Measurements from ENCODE around the gene C6orf163.
A peak's percentile ranks its signal among the peaks of the same experiment; 100 is the strongest.

Gene C6orf163

DNA sequence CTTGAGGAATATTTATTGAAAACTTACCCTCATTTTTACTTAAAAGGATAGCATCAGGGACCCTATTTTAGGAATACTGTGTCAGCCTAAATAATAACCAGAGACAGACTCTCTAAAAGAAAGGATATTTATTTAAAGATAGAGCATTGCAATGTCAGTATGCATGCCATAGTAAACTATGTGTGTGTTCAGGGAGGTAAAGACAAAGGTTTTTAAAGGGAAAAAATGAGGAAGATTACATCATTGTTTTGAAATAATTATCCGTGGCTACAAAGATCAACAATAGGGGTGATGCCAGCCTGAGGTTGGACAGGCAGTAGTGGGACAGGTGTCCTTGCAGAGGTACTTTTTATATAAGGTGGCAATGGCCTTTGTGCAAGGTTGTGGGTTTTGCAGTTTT lies 39.4 kb downstream of the C6orf163 start:
- Histone ChIP-seq H3K4me2 (ENCODE audit: low read length) (no peak overlapping the region), H3K27me3 (ENCODE audit: control insufficient read depth, low read length) (no peaks in the 10 kb centered on the region), H3K4me1 (ENCODE audit: control insufficient read depth, low read length) (no peaks in the 10 kb centered on the region), H3F3A (ENCODE audit: control insufficient read depth, insufficient read depth) (no peaks in the 10 kb centered on the region), H4K20me1 (ENCODE audit: control insufficient read depth, insufficient read depth, low read depth, low read length) (no peaks in the 10 kb centered on the region), H3K36me3 (ENCODE audit: control insufficient read depth, low read length) (no peaks in the 10 kb centered on the region), H3K79me2 (ENCODE audit: control insufficient read depth, low read length) (no peaks in the 10 kb centered on the region), H3K4me3 (ENCODE audit: low read length) (no peak overlapping the region), H3K27ac (ENCODE audit: low read depth, low read length) (no peak overlapping the region), H3K9me3 (ENCODE audit: control insufficient read depth, insufficient read depth, low read length) (no peaks in the 10 kb centered on the region), H3K9me2 (replicated peaks; ENCODE audit: control insufficient read depth, low read length) (no peaks in the 10 kb centered on the region)
- no peak for TF ChIP-seq EZH2phosphoT487 (IDR thresholded peaks at IDR 0.05; ENCODE audit: borderline replicate concordance, low read length)
- TF ChIP-seq, protein P1, sequence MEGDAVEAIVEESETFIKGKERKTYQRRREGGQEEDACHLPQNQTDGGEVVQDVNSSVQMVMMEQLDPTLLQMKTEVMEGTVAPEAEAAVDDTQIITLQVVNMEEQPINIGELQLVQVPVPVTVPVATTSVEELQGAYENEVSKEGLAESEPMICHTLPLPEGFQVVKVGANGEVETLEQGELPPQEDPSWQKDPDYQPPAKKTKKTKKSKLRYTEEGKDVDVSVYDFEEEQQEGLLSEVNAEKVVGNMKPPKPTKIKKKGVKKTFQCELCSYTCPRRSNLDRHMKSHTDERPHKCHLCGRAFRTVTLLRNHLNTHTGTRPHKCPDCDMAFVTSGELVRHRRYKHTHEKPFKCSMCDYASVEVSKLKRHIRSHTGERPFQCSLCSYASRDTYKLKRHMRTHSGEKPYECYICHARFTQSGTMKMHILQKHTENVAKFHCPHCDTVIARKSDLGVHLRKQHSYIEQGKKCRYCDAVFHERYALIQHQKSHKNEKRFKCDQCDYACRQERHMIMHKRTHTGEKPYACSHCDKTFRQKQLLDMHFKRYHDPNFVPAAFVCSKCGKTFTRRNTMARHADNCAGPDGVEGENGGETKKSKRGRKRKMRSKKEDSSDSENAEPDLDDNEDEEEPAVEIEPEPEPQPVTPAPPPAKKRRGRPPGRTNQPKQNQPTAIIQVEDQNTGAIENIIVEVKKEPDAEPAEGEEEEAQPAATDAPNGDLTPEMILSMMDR (IDR thresholded peaks at IDR 0.05; ENCODE audit: low read depth, low read length, poor library complexity, severe bottlenecking), result no peak

DNA sequence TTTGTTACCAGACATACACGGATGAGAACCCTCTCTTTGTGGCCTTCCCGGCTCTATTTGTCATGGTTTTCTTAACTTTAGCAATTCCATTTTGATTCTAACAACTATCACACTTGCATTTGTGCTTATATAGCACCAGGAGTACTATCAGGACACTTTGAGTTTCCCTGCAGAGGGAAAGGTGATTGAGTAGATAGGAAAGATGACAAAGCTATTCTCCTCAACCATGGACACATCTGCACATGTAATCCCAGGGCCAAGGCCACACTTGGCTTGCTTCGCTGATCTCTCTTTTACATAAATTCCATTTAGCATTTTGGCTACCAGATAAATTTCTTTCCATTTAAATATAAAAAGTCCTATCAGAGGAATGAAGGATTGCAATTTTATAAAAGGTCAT lies 39.8 kb downstream of the C6orf163 start:
- Histone ChIP-seq H3K4me1 (ENCODE audit: control insufficient read depth, low read length) (no peaks in the 10 kb centered on the region), H3F3A (ENCODE audit: control insufficient read depth, insufficient read depth) (no peaks in the 10 kb centered on the region), H3K9me3 (ENCODE audit: control insufficient read depth, insufficient read depth, low read length) (no peaks in the 10 kb centered on the region), H3K79me2 (ENCODE audit: control insufficient read depth, low read length) (no peaks in the 10 kb centered on the region), H4K20me1 (ENCODE audit: control insufficient read depth, insufficient read depth, low read depth, low read length) (no peaks in the 10 kb centered on the region), H3K9me2 (replicated peaks; ENCODE audit: control insufficient read depth, low read length) (no peaks in the 10 kb centered on the region), H3K27ac (ENCODE audit: low read depth, low read length) (no peak overlapping the region), H3K4me3 (ENCODE audit: low read length) (no peak overlapping the region), H3K27me3 (ENCODE audit: control insufficient read depth, low read length) (no peaks in the 10 kb centered on the region), H3K36me3 (ENCODE audit: control insufficient read depth, low read length) (no peaks in the 10 kb centered on the region), H3K4me2 (ENCODE audit: low read length) (no peak overlapping the region)
- no peak for TF ChIP-seq EZH2phosphoT487 (IDR thresholded peaks at IDR 0.05; ENCODE audit: borderline replicate concordance, low read length)
- TF ChIP-seq, protein P1 (IDR thresholded peaks at IDR 0.05; ENCODE audit: low read depth, low read length, poor library complexity, severe bottlenecking), result no peak

DNA sequence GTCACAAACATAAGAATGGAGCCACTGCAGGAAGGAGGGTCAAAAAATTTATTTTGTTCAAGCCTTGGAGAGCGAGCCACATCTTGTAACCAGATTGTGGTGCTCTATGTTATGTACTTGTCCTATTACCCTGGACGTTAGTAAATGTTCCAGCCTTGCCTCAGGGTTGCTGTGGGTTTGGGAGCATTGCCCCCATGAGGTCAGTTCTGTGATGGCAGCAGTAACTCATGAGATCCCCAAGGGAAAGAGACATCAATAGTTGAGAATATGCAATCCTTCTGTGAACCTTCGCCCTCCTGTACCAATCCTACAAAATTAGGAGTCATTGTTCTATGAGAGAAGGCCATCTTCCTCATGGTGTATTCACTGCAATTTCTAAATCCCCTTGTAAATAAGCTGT lies 46.7 kb downstream of the C6orf163 start:
- TF ChIP-seq, protein P1 (IDR thresholded peaks at IDR 0.05; ENCODE audit: low read depth, low read length, poor library complexity, severe bottlenecking), result peak; percentile 56
- TF ChIP-seq EZH2phosphoT487 (IDR thresholded peaks at IDR 0.05; ENCODE audit: borderline replicate concordance, low read length), result no peak
- Histone ChIP-seq H3K27ac (ENCODE audit: low read depth, low read length) (no peak overlapping the region), H3K9me3 (ENCODE audit: control insufficient read depth, insufficient read depth, low read length) (no peaks in the 10 kb centered on the region)

More for the DNA sequence above, 46.7 kb downstream of the C6orf163 start:
- H3K36me3 ChIP-seq (ENCODE audit: control insufficient read depth, low read length), result no peaks in the 10 kb centered on the region
- no peaks in the 10 kb centered on the region for H3K9me2 ChIP-seq (replicated peaks; ENCODE audit: control insufficient read depth, low read length)
- H3F3A ChIP-seq (ENCODE audit: control insufficient read depth, insufficient read depth), result no peaks in the 10 kb centered on the region
- H3K4me3 ChIP-seq (ENCODE audit: low read length), result no peak overlapping the region
- no peaks in the 10 kb centered on the region for H3K27me3 ChIP-seq (ENCODE audit: control insufficient read depth, low read length)
- H3K4me2 ChIP-seq (ENCODE audit: low read length), result no peak overlapping the region
- no peaks in the 10 kb centered on the region for H4K20me1 ChIP-seq (ENCODE audit: control insufficient read depth, insufficient read depth, low read depth, low read length)
- peaks cover 6% of the 10 kb centered on the region for H3K4me1 ChIP-seq (ENCODE audit: control insufficient read depth, low read length)
- H3K79me2 ChIP-seq (ENCODE audit: control insufficient read depth, low read length), result no peaks in the 10 kb centered on the region
